B cell (primary cell): ENCODE results near the gene GNAS. TPM values are rescaled to one million over a fixed set of nuclear protein-coding genes. Genes with fewer than 3 reads are reported as not detected.

Source experiments
- ATAC-seq: fragments of 200-7000 bp; cut with Tn5 transposase; one replicate; pipeline ENCODE4 v1.10.0; 2021; ENCODE audit warnings: low read depth, mild to moderate bottlenecking, moderate number of reproducible peaks, moderate library complexity
- CTCF ChIA-PET: fragments of 350-600 bp; sonication (Branson Sonifier 250); formaldehyde crosslinking; loops from one replicate; lab custom pipeline; 2021; ENCODE audit warnings: antibody characterized with exemption, inconsistent platforms; lab: Charles Lee
- POLR2A ChIA-PET: fragments of 350-600 bp; sonication (Branson Sonifier 250); formaldehyde crosslinking; loops from one replicate; lab custom pipeline; 2021; ENCODE audit warnings: antibody characterized with exemption; lab: Charles Lee
- DNase-seq: peaks from one replicate; pipeline ENCODE4 v3.0.0; 2013
- H2AFZ ChIP-seq: 2 replicates; pipeline ENCODE4 v1.6.1; 2012; ENCODE audit warnings: mild to moderate bottlenecking, low read depth, low read length; ENCODE audit not compliant: insufficient read depth, poor library complexity, severe bottlenecking
- H3K27ac ChIP-seq, 2 donors: 1 replicate in 1 of 2; 2 replicates in 1 of 2; pipeline ENCODE4 v1.5.1; 2012 to 2013; ENCODE audit warnings: low read length in 2 of 2, mild to moderate bottlenecking in 2 of 2, moderate library complexity in 1 of 2
- H3K27me3 ChIP-seq, 4 experiments: fragments of 200-600 bp in 1 of 4; sonication (generic) in 1 of 4; replicated peaks in 1 of 4; 1 replicate in 2 of 4; 2 replicates in 2 of 4; pipeline versions ENCODE4 v1.6.1 to v1.7.0; 2013 to 2016; ENCODE audit warnings: low read length in 3 of 4, mild to moderate bottlenecking in 2 of 4, mixed read lengths in 1 of 4, moderate library complexity in 1 of 4; ENCODE audit not compliant: insufficient read depth in 4 of 4, control insufficient read depth in 3 of 4; ENCODE audit errors: control extremely low read depth in 1 of 4
- H3K36me3 ChIP-seq, 2 experiments: replicated peaks in 1 of 2; 1 replicate in 1 of 2; 2 replicates in 1 of 2; pipeline versions ENCODE4 v1.6.1 to v1.7.1; 2013; ENCODE audit warnings: low read length in 1 of 2; ENCODE audit not compliant: insufficient read depth in 2 of 2, control insufficient read depth in 1 of 2; ENCODE audit errors: control extremely low read depth in 1 of 2, extremely low read depth in 1 of 2
- H3K4me1 ChIP-seq, 2 donors: fragments of 200-600 bp in 1 of 2; sonication (generic) in 1 of 2; 1 replicate in 1 of 2; 2 replicates in 1 of 2; pipeline versions ENCODE4 v1.5.1 to v1.6.1; 2013 to 2017; ENCODE audit warnings: low read length in 2 of 2; ENCODE audit not compliant: control insufficient read depth in 2 of 2, insufficient read depth in 2 of 2
- H3K4me2 ChIP-seq: replicated peaks from 2 replicates; pipeline ENCODE3; 2012; ENCODE audit warnings: mild to moderate bottlenecking, low read depth, low read length; ENCODE audit not compliant: poor library complexity, severe bottlenecking
- H3K4me3 ChIP-seq, 5 experiments: fragments of 200-600 bp in 1 of 5; sonication (generic) in 1 of 5; 1 replicate in 3 of 5; 2 replicates in 2 of 5; pipeline versions ENCODE4 v1.5.1 to v1.7.0; 2011 to 2016; ENCODE audit warnings: low read length in 4 of 5, mild to moderate bottlenecking in 4 of 5, low read depth in 2 of 5, control low read depth in 1 of 5, moderate library complexity in 1 of 5; ENCODE audit not compliant: insufficient read depth in 1 of 5; ENCODE audit errors: control extremely low read depth in 1 of 5, extremely low read depth in 1 of 5
- H3K79me2 ChIP-seq: fragments of 200-600 bp; sonication (generic); one replicate; pipeline ENCODE4 v1.6.0; 2016; ENCODE audit warnings: low read length; ENCODE audit not compliant: control insufficient read depth, insufficient read depth
- H3K9ac ChIP-seq: fragments of 200-600 bp; sonication (generic); 2 replicates; pipeline ENCODE4 v1.6.1; 2017; ENCODE audit warnings: mild to moderate bottlenecking, low read length, moderate library complexity
- H3K9me3 ChIP-seq, 3 donors: one replicate each; pipeline versions ENCODE4 v1.6.1 to v1.7.1; 2013; ENCODE audit warnings: low read length in 2 of 3; ENCODE audit not compliant: control insufficient read depth in 2 of 3, insufficient read depth in 1 of 3; ENCODE audit errors: control extremely low read depth in 1 of 3
- H4K20me1 ChIP-seq: 2 replicates; pipeline ENCODE4 v1.6.0; 2012; ENCODE audit warnings: mild to moderate bottlenecking, low read length; ENCODE audit not compliant: insufficient read depth, control insufficient read depth, poor library complexity, severe bottlenecking
- H3K27ac Mint-ChIP-seq: one replicate; pipeline ENCODE4 v1.8.0; 2021; ENCODE audit warnings: mixed read lengths
- H3K27me3 Mint-ChIP-seq: one replicate; pipeline ENCODE4 v1.8.0; 2021; ENCODE audit warnings: mixed read lengths
- H3K4me1 Mint-ChIP-seq: one replicate; pipeline ENCODE4 v1.8.0; 2021; ENCODE audit warnings: mixed read lengths
- H3K4me3 Mint-ChIP-seq: one replicate; pipeline ENCODE4 v1.8.0; 2021; ENCODE audit warnings: mixed read lengths
- H3K9me3 Mint-ChIP-seq: one replicate; pipeline ENCODE4 v1.8.0; 2022; ENCODE audit warnings: mixed read lengths; ENCODE audit not compliant: insufficient read depth
- EZH2 ChIP-seq: IDR thresholded peaks from 2 replicates; pipeline ENCODE4 v1.6.1; 2012; ENCODE audit warnings: borderline replicate concordance, low read depth, mild to moderate bottlenecking, moderate library complexity, low read length; ENCODE audit not compliant: insufficient read depth, poor library complexity, severe bottlenecking
- WGBS: methylation state at CpG from one replicate; pipeline ENCODE4 v1.1.5; 2013; ENCODE audit warnings: missing lambda C conversion rate; ENCODE audit not compliant: insufficient coverage; 5-methylcytosine and 5-hydroxymethylcytosine counted together
- intact Hi-C: fragments of 100-400 bp; cut with micrococcal nuclease; formaldehyde crosslinking; loops from one replicate; pipeline ENCODE4 v1.10.0; 2022
- polyA plus RNA-seq: library from polyadenylated mRNA; depleted of rRNA; stranded (reverse); fragments of >200 nt; gene quantifications from 2 replicates; pipeline ENCODE4 v1.2.3, GENCODE V29; 2012
- total RNA-seq, 2 donors: library from RNA; stranded (reverse); fragments of 120-200 nt in 1 of 2; gene quantifications; 1 replicate in 1 of 2; 2 replicates in 1 of 2; pipeline versions ENCODE4 v1.2.3 to v1.2.4, GENCODE V29; 2013 to 2022
- TF ChIP-seq, protein P1 (sequence below): fragments of 200-600 bp; IDR thresholded peaks from one replicate; pipeline ENCODE4 v1.8.0; 2022; ENCODE audit warnings: antibody characterized with exemption, mild to moderate bottlenecking

The GNAS gene
- total and polyA plus RNA-seq, 2 donors (not counting 1 experiment from before 2014, with no cell fraction given): 714 to 1,181 TPM

- no peak overlapping the region for H3K4me3 Mint-ChIP-seq
- WGBS: 88% methylated on average over 3 of the region's 6 CpGs
- no peaks in the 10 kb centered on the region for H3K4me1 Mint-ChIP-seq
- Histone ChIP-seq H3K4me1 (no peaks in the 10 kb centered on the region), H4K20me1 (no peaks in the 10 kb centered on the region), H3K79me2 (no peaks in the 10 kb centered on the region), H3K9me3 (no peaks in the 10 kb centered on the region), H2AFZ (no peak overlapping the region), H3K27me3 (no peaks in the 10 kb centered on the region), H3K4me3 (no peak overlapping the region), H3K9ac (no peak overlapping the region), H3K36me3 (no peaks in the 10 kb centered on the region), H3K4me2 (no peak overlapping the region), H3K27ac (no peak overlapping the region)
- no peak for TF ChIP-seq EZH2
- TF ChIP-seq, protein P1, sequence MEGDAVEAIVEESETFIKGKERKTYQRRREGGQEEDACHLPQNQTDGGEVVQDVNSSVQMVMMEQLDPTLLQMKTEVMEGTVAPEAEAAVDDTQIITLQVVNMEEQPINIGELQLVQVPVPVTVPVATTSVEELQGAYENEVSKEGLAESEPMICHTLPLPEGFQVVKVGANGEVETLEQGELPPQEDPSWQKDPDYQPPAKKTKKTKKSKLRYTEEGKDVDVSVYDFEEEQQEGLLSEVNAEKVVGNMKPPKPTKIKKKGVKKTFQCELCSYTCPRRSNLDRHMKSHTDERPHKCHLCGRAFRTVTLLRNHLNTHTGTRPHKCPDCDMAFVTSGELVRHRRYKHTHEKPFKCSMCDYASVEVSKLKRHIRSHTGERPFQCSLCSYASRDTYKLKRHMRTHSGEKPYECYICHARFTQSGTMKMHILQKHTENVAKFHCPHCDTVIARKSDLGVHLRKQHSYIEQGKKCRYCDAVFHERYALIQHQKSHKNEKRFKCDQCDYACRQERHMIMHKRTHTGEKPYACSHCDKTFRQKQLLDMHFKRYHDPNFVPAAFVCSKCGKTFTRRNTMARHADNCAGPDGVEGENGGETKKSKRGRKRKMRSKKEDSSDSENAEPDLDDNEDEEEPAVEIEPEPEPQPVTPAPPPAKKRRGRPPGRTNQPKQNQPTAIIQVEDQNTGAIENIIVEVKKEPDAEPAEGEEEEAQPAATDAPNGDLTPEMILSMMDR: no peak
- intact Hi-C loops: no loop called here
- CTCF ChIA-PET: no interaction called here
- H3K9me3 Mint-ChIP-seq: no peaks in the 10 kb centered on the region
- H3K27me3 Mint-ChIP-seq: no peaks in the 10 kb centered on the region
- ATAC-seq (no peak), DNase-seq (no peak)
- POLR2A ChIA-PET: no interaction called here
- no peak overlapping the region for H3K27ac Mint-ChIP-seq
Measured at GRCh38 chr20:58921564-58921963, 69.0 kb downstream of the GNAS start.

- Histone ChIP-seq H3K4me1 (no peaks in the 10 kb centered on the region), H2AFZ (no peak overlapping the region), H3K9ac (no peak overlapping the region), H3K27ac (no peak overlapping the region), H3K27me3 (no peaks in the 10 kb centered on the region), H3K36me3 (no peaks in the 10 kb centered on the region), H3K4me3 (no peak overlapping the region), H3K4me2 (no peak overlapping the region), H4K20me1 (no peaks in the 10 kb centered on the region), H3K79me2 (no peaks in the 10 kb centered on the region), H3K9me3 (no peaks in the 10 kb centered on the region)
- H3K27ac Mint-ChIP-seq: no peak overlapping the region
- H3K4me1 Mint-ChIP-seq: no peaks in the 10 kb centered on the region
- no peak overlapping the region for H3K4me3 Mint-ChIP-seq
- intact Hi-C loops: no loop called here
- ATAC-seq (no peak), DNase-seq (no peak)
- ChIA-PET CTCF (no interaction called here), POLR2A (no interaction called here)
- TF ChIP-seq, protein P1: no peak
- no peak for TF ChIP-seq EZH2
- no CpG with 5 or more reads among the region's 1 CpG for WGBS
- H3K27me3 Mint-ChIP-seq: no peaks in the 10 kb centered on the region
- no peaks in the 10 kb centered on the region for H3K9me3 Mint-ChIP-seq
Measured at GRCh38 chr20:58922036-58922435, 69.5 kb downstream of the GNAS start.
